Stimulated activated CD4-positive, alpha-beta T cell treated with anti-CD3 and anti-CD28 coated beads, Interleukin-1b, Interleukin-23, amount 100 ng/mL, for 4 hours (primary cell): Measurements from ENCODE around the gene C2CD3.
"Not testable (repeated sequence)": the region's sequence is repeated elsewhere in the genome, so short reads cannot be mapped to it uniquely, and the experiment has no call there.

Experiments used
- DNase-seq, 2 donors: peaks; one replicate each; pipeline ENCODE4 v3.0.0-alpha.2; 2020; ENCODE audit warnings: low read depth in 2 of 2

Gene C2CD3

GRCh38 chr11:74004046-74004695, 166.6 kb downstream of the C2CD3 start:
- no peak for DNase-seq

- DNase-seq: no peak
Measured at GRCh38 chr11:74002832-74003231, 168.0 kb downstream of the C2CD3 start.

GRCh38 chr11:74001822-74002286, 168.9 kb downstream of the C2CD3 start:
- no peak for DNase-seq

- DNase-seq: no peak
Measured at GRCh38 chr11:74000307-74001133, 170.3 kb downstream of the C2CD3 start.

DNA sequence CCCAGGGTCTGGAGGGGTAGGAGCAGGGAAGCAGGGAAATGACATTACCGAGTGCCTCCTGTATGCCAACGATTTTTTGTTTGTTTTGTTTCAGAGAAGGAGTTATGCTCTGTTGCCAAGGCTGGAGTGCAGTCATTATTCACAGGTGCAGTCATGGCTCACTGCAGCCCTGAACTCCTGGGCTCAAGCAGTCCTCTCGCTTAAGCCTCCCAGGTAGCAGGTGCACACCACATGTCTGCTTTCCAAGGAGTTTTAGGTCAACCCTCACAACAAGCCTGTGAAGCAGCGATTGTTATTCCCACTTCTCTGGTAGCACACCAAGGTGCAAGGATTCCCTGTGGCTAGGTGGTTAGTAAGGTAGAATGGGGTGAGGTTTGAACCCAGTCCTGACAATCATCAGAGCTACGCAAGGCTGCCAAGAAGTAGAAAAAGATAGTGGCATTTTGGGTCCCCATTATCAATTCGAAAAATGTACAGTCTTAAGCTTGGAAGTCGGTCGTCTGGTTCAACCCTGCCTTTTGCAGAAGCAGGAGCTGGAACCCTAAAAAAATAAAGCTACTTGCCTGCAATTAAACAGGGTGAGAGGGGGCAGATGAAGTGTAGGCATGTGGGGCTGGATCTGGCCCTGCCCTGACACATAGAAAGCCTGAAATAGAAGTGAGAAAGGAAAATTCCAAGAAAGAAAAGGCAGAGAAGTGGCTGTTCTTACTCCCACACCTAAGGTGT, 171.1 kb downstream of the C2CD3 start:
- DNase-seq: no peak

GRCh38 chr11:73998846-73999575, 171.8 kb downstream of the C2CD3 start:
- DNase-seq: no peak

- no peak for DNase-seq
Measured at GRCh38 chr11:73997120-73997770, 173.6 kb downstream of the C2CD3 start.

- DNase-seq: no peak
Measured at GRCh38 chr11:73996161-73996747, 174.5 kb downstream of the C2CD3 start.

DNA sequence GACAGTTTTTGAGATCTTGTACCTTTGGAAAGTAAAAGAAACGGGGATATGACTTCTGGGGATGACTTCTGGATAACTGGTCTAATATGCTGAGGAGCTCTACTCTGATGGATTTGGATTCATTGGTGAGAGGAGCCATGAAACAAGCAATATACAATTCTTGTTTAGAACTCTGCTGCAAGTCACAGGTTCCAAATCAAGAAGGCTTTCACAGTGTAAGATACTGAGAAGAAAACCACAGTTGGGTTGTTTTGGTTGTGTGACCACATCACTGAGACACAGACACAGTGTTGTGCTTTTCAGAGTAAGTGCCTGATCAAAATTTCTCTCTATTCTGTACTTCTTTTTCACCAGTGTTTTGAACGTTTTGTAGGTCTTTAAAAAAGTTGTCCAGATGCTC, 175.1 kb downstream of the C2CD3 start:
- no peak for DNase-seq

GRCh38 chr11:73995247-73995646, 175.6 kb downstream of the C2CD3 start:
- no peak for DNase-seq

- DNase-seq: no peak
Measured at GRCh38 chr11:73991471-73992006, 179.3 kb downstream of the C2CD3 start.

DNA sequence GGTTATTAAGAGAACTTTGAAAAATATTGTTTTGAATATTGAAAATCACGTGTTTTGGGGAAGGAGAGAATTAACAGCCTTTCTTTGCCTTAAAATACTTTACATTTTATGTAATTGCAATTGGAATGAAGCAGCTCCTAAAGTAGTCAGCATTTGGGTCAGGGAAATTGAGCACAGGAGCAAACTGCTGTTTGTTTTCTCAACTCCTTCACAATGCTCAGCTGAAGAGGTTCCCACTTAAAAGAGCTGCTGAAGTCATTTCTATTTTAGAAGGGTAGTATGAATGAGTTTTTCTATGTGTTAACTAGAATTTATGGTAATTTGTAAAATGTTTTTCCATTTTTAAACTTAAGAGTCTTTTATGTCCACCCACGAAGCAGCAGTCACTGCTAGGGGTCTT, 180.1 kb downstream of the C2CD3 start:
- no peak for DNase-seq

DNA sequence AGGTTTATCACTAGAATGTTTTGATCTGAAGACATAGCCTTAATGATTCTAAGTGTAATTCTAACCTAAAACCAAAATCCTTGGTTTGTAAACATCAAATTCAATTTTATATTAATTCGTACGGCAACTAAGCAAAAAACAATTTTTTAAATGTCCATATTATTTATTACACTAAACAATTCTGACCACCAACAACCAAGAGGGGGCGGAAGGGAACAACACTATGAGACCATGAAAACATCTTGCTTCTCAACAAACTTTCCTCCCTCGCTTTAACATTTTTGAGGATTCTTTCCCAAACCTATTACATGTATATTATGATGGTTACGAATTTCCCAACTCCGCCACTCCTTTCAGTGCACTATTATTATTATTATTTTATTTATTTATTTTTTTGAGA, 181.6 kb downstream of the C2CD3 start:
- DNase-seq: no peak

- DNase-seq: no peak
Measured at GRCh38 chr11:73988227-73988626, 182.6 kb downstream of the C2CD3 start.

- not testable (repeated sequence) for DNase-seq
Measured at GRCh38 chr11:73985661-73986060, 185.1 kb downstream of the C2CD3 start.

GRCh38 chr11:73983741-73984538, 186.9 kb downstream of the C2CD3 start:
- no peak for DNase-seq

DNA sequence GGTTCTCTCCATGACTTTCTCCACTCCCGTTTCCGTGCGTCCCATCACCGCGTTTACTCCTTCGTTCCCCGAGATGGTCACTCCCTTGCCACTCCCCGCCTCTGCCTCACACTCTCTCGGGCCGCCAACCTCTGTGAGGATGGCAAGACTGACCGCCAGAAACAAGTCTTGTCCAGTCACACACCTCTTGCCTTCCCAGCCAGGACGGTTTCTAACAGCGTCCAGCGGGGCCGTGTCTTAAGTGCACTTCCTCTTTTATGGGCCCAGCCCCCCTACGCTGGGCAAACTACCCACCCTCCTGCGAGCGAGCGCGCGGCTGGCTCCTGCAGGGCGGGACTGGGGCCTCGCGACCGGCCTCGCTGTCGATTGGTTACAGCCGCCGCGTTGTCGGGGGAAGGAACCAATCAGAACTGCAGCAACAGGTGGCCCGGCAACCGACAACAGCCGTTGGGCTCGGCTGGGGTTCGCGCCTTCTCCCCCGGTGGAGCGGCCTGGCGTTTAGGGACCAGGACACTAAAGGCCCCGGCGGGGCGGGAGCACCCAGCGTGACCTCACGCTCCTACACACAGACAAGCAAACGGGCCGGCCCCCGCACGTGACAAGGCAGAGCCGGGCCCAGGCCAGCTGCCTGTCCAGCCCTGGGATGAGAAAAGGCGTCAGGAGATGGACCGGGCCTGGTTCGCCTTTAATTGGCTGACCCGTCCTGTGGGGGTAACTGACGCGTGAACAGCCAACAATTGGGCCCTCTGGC, 187.6 kb downstream of the C2CD3 start:
- peak; percentile 83 to 84 for DNase-seq

- peak; percentile 65 to 85 for DNase-seq
Measured at GRCh38 chr11:73982595-73982989, 188.2 kb downstream of the C2CD3 start, which contains the start of gene UCP2. UCP2 (minus strand) TSS chr11:73982843; CDS start chr11:73978378, 4,465 bp downstream.
